GM21528 (cell line): ENCODE data around the gene ZNF628.

ENCODE experiments used
- ATAC-seq: cut with Tn5 transposase; IDR thresholded peaks from one replicate; pipeline ENCODE4 v1.9.1; 2021; ENCODE audit warnings: mild to moderate bottlenecking, moderate library complexity; ENCODE audit not compliant: unreplicated experiment, low FRiP score

The ZNF628 gene

GRCh38 chr19:55526216-55527196 lies 50.1 kb downstream of the ZNF628 start:
- no peak for ATAC-seq

DNA sequence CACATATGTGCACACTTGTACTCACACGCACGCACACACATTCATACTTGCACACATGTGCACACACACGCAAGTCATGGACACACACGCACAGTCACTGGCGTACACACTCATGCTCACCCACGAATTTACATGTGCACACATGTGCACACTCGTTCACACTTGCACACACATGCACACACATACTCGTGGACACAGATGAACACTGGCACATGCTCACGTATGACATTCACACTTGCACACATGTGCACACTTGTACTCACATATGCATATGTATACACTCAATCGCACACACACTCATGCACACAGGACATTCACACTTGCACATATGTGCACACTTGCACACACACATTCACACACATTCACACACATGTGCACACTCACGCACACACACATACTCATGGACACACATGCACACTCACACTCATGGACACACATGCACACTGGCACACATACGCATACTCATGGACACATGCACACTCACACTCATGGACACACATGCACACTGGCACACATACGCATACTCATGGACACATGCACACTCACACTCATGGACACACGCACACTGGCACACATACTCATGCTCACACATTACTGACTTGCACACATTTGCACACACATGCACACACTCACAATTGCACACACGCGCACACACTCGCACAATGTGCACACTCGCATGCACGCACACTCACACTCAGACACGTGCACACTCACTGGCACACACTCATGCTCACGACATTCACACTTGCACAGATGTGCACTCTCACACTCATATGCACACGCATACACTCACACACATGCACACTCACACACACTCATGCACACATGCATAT lies 51.0 kb downstream of the ZNF628 start:
- no peak for ATAC-seq

DNA sequence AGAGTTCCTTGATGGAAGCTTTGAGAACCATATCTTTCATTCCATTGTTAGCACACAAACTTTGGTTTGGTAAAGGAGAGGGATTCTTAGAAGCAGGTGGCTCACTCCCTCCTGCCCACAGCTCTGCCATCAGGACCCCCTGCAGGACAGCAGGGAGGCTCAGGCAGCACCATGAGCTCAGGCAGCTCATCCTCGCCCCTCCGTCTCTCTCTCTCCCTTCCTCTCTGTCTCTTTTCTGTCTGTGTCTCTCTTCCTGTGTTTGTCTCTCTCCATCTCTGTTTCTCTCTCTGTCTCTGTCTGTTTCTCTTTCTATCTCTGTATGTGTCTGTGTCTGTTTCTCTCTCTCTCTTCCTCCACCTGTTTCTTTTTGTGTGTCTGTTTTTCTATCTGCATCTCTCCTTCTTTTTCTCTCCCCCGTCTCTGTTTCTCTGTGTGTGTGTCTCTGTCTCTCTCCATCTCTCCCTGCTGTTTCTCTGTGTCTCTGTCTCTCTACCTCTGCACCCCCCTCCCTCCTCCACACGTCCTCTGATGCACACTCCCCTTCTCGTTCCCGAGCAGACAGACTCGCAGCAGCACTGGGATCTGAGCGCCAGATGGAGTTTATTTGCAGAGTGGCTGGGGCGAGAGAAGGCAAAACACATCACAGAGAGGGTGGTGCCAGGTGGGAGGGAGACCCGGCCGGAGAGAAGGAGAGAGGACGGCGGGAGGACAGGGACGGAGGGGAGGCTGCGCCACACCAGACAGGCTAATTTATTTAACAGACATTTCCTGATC lies 51.8 kb downstream of the ZNF628 start:
- ATAC-seq, result no peak

- no peak for ATAC-seq
Measured at GRCh38 chr19:55529636-55530234, 53.3 kb downstream of the ZNF628 start.

DNA sequence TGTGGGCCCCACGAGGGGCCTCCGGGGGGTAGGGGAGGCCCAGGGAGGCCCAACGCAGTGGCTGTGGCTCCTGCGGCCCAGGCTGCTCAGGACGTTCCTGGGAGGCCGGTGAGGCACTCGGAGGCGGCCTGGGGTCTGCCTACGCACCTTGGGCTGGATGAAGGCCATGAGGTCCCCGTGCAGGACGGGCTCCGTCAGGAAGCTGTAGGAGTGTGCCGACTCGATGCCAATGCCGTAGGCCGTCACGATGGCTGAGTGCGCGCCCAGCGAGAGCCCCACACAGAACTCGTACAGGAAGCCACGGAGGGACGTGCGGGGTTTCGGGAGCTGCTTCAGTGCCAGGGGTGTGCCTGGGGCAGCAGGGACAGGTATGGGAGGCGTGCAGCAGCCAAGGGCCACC lies 54.6 kb downstream of the ZNF628 start:
- ATAC-seq, result no peak
